ENCODE data around the gene PIK3IP1. TPM values are rescaled to one million over a fixed set of nuclear protein-coding genes. Genes with fewer than 3 reads are reported as not detected.

The PIK3IP1 gene, protein sequence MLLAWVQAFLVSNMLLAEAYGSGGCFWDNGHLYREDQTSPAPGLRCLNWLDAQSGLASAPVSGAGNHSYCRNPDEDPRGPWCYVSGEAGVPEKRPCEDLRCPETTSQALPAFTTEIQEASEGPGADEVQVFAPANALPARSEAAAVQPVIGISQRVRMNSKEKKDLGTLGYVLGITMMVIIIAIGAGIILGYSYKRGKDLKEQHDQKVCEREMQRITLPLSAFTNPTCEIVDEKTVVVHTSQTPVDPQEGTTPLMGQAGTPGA
- total RNA-seq = 20.6 and 22.0 TPM in 2 replicates

GRCh38 chr22:31292236-31292989 is at the start of gene PIK3IP1:
TSS of gene PIK3IP1 (minus strand) at chr22:31292488. CDS start at chr22:31292344, 144 bp downstream.

Small RNA genes within 50 kb of the gene (small RNA-seq; reads per million reads assigned to genes)
- gene RNA5SP496 = not detected

Other genes with a start within 250 kb of the PIK3IP1 start
- gene SMTN, start 211.2 kb downstream of the PIK3IP1 start, total RNA-seq = 89.6 and 105 TPM in 2 replicates
- gene SELENOM, start 184.9 kb downstream of the PIK3IP1 start, total RNA-seq = 147 and 160 TPM in 2 replicates
- 0.13 TPM in 1 of 2 replicates, not detected in the other for gene INPP5J, start 169.5 kb downstream of the PIK3IP1 start, total RNA-seq
- gene PLA2G3, start 152.0 kb downstream of the PIK3IP1 start, total RNA-seq = not detected in 2 replicates
- gene RNF185, start 132.3 kb downstream of the PIK3IP1 start, total RNA-seq = 37.8 and 39.2 TPM in 2 replicates
- 16.1 and 19.2 TPM in 2 replicates for gene LIMK2, start 80.2 kb downstream of the PIK3IP1 start, total RNA-seq
- 12.1 and 14.1 TPM in 2 replicates for gene PATZ1, start 53.9 kb upstream of the PIK3IP1 start, total RNA-seq
- gene DRG1, start 107.1 kb upstream of the PIK3IP1 start, total RNA-seq = 87.5 and 91.8 TPM in 2 replicates
- gene EIF4ENIF1, start 197.4 kb upstream of the PIK3IP1 start, total RNA-seq = 12.9 and 14.1 TPM in 2 replicates
- 13.7 and 13.8 TPM in 2 replicates for gene SFI1, start 204.0 kb upstream of the PIK3IP1 start, total RNA-seq

Measured in articular chondrocyte of knee joint (primary cell).